HepG2 (cell line): ENCODE measurements around the gene ALPK1.

Source experiments
- ATF7-NPFF ChIP-seq: sonication (generic); formaldehyde crosslinking; IDR thresholded peaks from 2 replicates; pipeline ENCODE4 v1.8.1; 2023; ENCODE audit warnings: mild to moderate bottlenecking, low read depth, missing genetic modification reagents, moderate library complexity
- CTCF ChIP-seq: sonication (generic); formaldehyde crosslinking; IDR thresholded peaks from 2 replicates; pipeline ENCODE4 v1.5.0; 2020; ENCODE audit warnings: mild to moderate bottlenecking, missing genetic modification reagents, moderate library complexity
- E2F1 ChIP-seq: sonication (generic); formaldehyde crosslinking; IDR thresholded peaks from 2 replicates; pipeline ENCODE4 v1.5.0; 2020; ENCODE audit warnings: missing genetic modification reagents
- IRF2 ChIP-seq: IDR thresholded peaks from 2 replicates; pipeline ENCODE4 v1.6.1; 2018; ENCODE audit warnings: missing genetic modification reagents, missing compliant biosample characterization
- KDM3A ChIP-seq: IDR thresholded peaks from 2 replicates; pipeline ENCODE4 v1.6.1; 2018; ENCODE audit warnings: low read depth, missing compliant biosample characterization
- MED8 ChIP-seq: sonication (generic); formaldehyde crosslinking; IDR thresholded peaks from 2 replicates; pipeline ENCODE4 v1.8.1; 2023; ENCODE audit warnings: mild to moderate bottlenecking, missing genetic modification reagents; ENCODE audit not compliant: insufficient replicate concordance
- NFE2 ChIP-seq: sonication (generic); formaldehyde crosslinking; IDR thresholded peaks from 2 replicates; pipeline ENCODE4 v1.4.0; 2020; ENCODE audit warnings: missing genetic modification reagents
- NR3C1 ChIP-seq: sonication (generic); formaldehyde crosslinking; IDR thresholded peaks from 2 replicates; pipeline ENCODE4 v1.4.0; 2020; ENCODE audit warnings: missing genetic modification reagents
- SRF ChIP-seq: IDR thresholded peaks from 2 replicates; pipeline ENCODE4 v1.6.1; 2011; ENCODE audit warnings: mild to moderate bottlenecking, low read depth, low read length, moderate library complexity

GRCh38 chr4:112270640-112271421, 26.3 kb upstream of the ALPK1 start:
- TF ChIP-seq E2F1 (CRISPR knock-in tag) = no peak
- no peak for TF ChIP-seq NR3C1 (CRISPR knock-in tag)
- TF ChIP-seq CTCF (CRISPR knock-in tag) = no peak
- TF ChIP-seq KDM3A = no peak
- TF ChIP-seq NFE2 = no peak
- no peak for TF ChIP-seq MED8 (CRISPR knock-in tag)
- no peak for TF ChIP-seq ATF7-NPFF (CRISPR knock-in tag)
- TF ChIP-seq IRF2 (CRISPR knock-in tag) = no peak
- TF ChIP-seq SRF = no peak
